BLaER1 treated with 17β-estradiol and CSF1 and Interleukin-3, amounts not matched to agents 10 nM and 100 nM (cell line): ENCODE results near the gene CCNT1.

Experiments
- H3K27ac ChIP-seq, 11 experiments: shearing (Covaris generic); formaldehyde crosslinking; 2 replicates each; pipeline ENCODE4 v1.8.1; 2022
- H3K27me3 ChIP-seq, 11 experiments: shearing (Covaris generic); formaldehyde crosslinking; 2 replicates each; pipeline ENCODE4 v1.8.1; 2022
- H3K36me3 ChIP-seq, 11 experiments: shearing (Covaris generic); formaldehyde crosslinking; 2 replicates each; pipeline ENCODE4 v1.8.1; 2022
- H3K4me1 ChIP-seq, 10 experiments: shearing (Covaris generic); formaldehyde crosslinking; 2 replicates each; pipeline ENCODE4 v1.8.1; 2022
- H3K4me2 ChIP-seq, 11 experiments: shearing (Covaris generic); formaldehyde crosslinking; 2 replicates each; pipeline ENCODE4 v1.8.1; 2022
- H3K4me3 ChIP-seq, 10 experiments: shearing (Covaris generic); formaldehyde crosslinking; 2 replicates each; pipeline ENCODE4 v1.8.1; 2022
- H3K9ac ChIP-seq, 11 experiments: shearing (Covaris generic); formaldehyde crosslinking; 2 replicates each; pipeline ENCODE4 v1.8.1; 2022
- H3K9me3 ChIP-seq, 11 experiments: shearing (Covaris generic); formaldehyde crosslinking; replicated peaks in 1 of 11; 2 replicates each; pipeline ENCODE4 v1.8.1; 2022
- H4K20me1 ChIP-seq, 11 experiments: shearing (Covaris generic); formaldehyde crosslinking; 2 replicates each; pipeline ENCODE4 v1.8.1; 2022
- Cebpa-rat ChIP-seq, 11 experiments: shearing (Covaris generic); IDR thresholded peaks; 2 replicates each; pipeline ENCODE4 v1.8.1; 2022

The CCNT1 gene

GRCh38 chr12:48716493-48717251 is at the start of gene CCNT1:
CCNT1 (minus strand) TSS chr12:48716707; CDS start chr12:48716675, 32 bp downstream.
- Histone ChIP-seq H3K4me3 (peak within 1 kb of the TSS; percentile 73 to 96 (median 88)), H3K9ac (peak within 1 kb of the TSS; percentile 88 to 97 (median 95)), H3K9me3 (peaks cover 22 to 33% (median 27%) of the 10 kb centered on the region in 11 experiments), H3K36me3 (peaks cover 27 to 39% (median 37%) of the 10 kb centered on the region in 11 experiments), H3K4me1 (peaks cover 24 to 34% (median 30%) of the 10 kb centered on the region in 10 experiments), H3K27ac (peak within 1 kb of the TSS; percentile 87 to 97 (median 94)), H3K4me2 (peak within 1 kb of the TSS; percentile 76 to 97 (median 90)), H3K27me3 (no peaks in the 10 kb centered on the region), H4K20me1 (peaks cover 28 to 46% (median 39%) of the 10 kb centered on the region in 11 experiments; a peak in 20 of 22 replicates)
- peak in 1 of 11 experiments; percentile 71; a peak in 2 of 22 replicates for TF ChIP-seq Cebpa-rat (IDR thresholded peaks at IDR 0.05)

- Histone ChIP-seq H3K4me2 (peak overlapping the region; percentile 80 to 93 (median 84)), H4K20me1 (no peaks in the 10 kb centered on the region), H3K4me3 (peak overlapping the region in 5 of 10 experiments; percentile 16 to 54 (median 20); a peak in 5 of 20 replicates), H3K9me3 (no peaks in the 10 kb centered on the region), H3K27me3 (no peaks in the 10 kb centered on the region), H3K9ac (peak overlapping the region in 8 of 11 experiments; percentile 12 to 58 (median 34); a peak in 14 of 22 replicates), H3K4me1 (peaks cover 47 to 60% (median 55%) of the 10 kb centered on the region in 10 experiments), H3K27ac (peak overlapping the region in 10 of 11 experiments; percentile 24 to 74 (median 61); a peak in 17 of 22 replicates), H3K36me3 (peaks cover 9 to 57% (median 36%) of the 10 kb centered on the region in 11 experiments; a peak in 20 of 22 replicates)
- TF ChIP-seq Cebpa-rat (IDR thresholded peaks at IDR 0.05) = no peak
Observed at GRCh38 chr12:48765753-48766162, 49.3 kb upstream of the CCNT1 start.

GRCh38 chr12:48764521-48764920 is 48.0 kb upstream of the CCNT1 start:
- H4K20me1 ChIP-seq = no peaks in the 10 kb centered on the region
- no peak for TF ChIP-seq Cebpa-rat (IDR thresholded peaks at IDR 0.05)
- H3K4me1 ChIP-seq = peaks cover 47 to 60% (median 55%) of the 10 kb centered on the region in 10 experiments
- no peaks in the 10 kb centered on the region for H3K27me3 ChIP-seq
- H3K4me3 ChIP-seq = no peak overlapping the region
- peak overlapping the region; percentile 13 to 93 (median 84); a peak in 19 of 22 replicates for H3K4me2 ChIP-seq
- H3K27ac ChIP-seq = peak overlapping the region in 5 of 11 experiments; percentile 38 to 74 (median 66); a peak in 3 of 22 replicates
- H3K9me3 ChIP-seq = no peaks in the 10 kb centered on the region
- H3K36me3 ChIP-seq = peaks cover 5 to 47% (median 26%) of the 10 kb centered on the region in 11 experiments; a peak in 18 of 22 replicates
- H3K9ac ChIP-seq = no peak overlapping the region

- TF ChIP-seq Cebpa-rat (IDR thresholded peaks at IDR 0.05) = no peak
- Histone ChIP-seq H3K27ac (no peak overlapping the region), H3K9ac (no peak overlapping the region), H3K9me3 (no peaks in the 10 kb centered on the region), H3K27me3 (no peaks in the 10 kb centered on the region), H4K20me1 (no peaks in the 10 kb centered on the region), H3K4me2 (no peak overlapping the region), H3K36me3 (no peaks in the 10 kb centered on the region), H3K4me1 (peaks cover 0 to 17% (median 13%) of the 10 kb centered on the region in 10 experiments; a peak in 16 of 20 replicates), H3K4me3 (no peak overlapping the region)
Observed at GRCh38 chr12:48758737-48759136, 42.2 kb upstream of the CCNT1 start.

GRCh38 chr12:48758186-48758585 is 41.7 kb upstream of the CCNT1 start:
- Histone ChIP-seq H3K4me3 (no peak overlapping the region), H4K20me1 (no peaks in the 10 kb centered on the region), H3K27ac (no peak overlapping the region), H3K27me3 (no peaks in the 10 kb centered on the region), H3K4me1 (peaks cover 0 to 13% (median 10%) of the 10 kb centered on the region in 10 experiments; a peak in 15 of 20 replicates), H3K4me2 (no peak overlapping the region), H3K9ac (no peak overlapping the region), H3K9me3 (no peaks in the 10 kb centered on the region), H3K36me3 (no peaks in the 10 kb centered on the region)
- no peak for TF ChIP-seq Cebpa-rat (IDR thresholded peaks at IDR 0.05)

- no peaks in the 10 kb centered on the region for H4K20me1 ChIP-seq
- H3K9ac ChIP-seq = no peak overlapping the region
- no peak overlapping the region for H3K27ac ChIP-seq
- H3K4me2 ChIP-seq = no peak overlapping the region
- H3K36me3 ChIP-seq = no peaks in the 10 kb centered on the region
- H3K4me3 ChIP-seq = no peak overlapping the region
- no peak for TF ChIP-seq Cebpa-rat (IDR thresholded peaks at IDR 0.05)
- no peaks in the 10 kb centered on the region for H3K27me3 ChIP-seq
- H3K4me1 ChIP-seq = peaks cover 0 to 7% (median 6%) of the 10 kb centered on the region in 10 experiments; a peak in 12 of 20 replicates
- H3K9me3 ChIP-seq = no peaks in the 10 kb centered on the region
Observed at GRCh38 chr12:48750769-48751356, 34.4 kb upstream of the CCNT1 start.

- Histone ChIP-seq H3K4me1 (peaks cover 0 to 7% (median 6%) of the 10 kb centered on the region in 10 experiments; a peak in 12 of 20 replicates), H3K9me3 (no peaks in the 10 kb centered on the region), H3K36me3 (no peaks in the 10 kb centered on the region), H4K20me1 (no peaks in the 10 kb centered on the region), H3K4me2 (no peak overlapping the region), H3K9ac (no peak overlapping the region), H3K27me3 (no peaks in the 10 kb centered on the region), H3K27ac (no peak overlapping the region), H3K4me3 (no peak overlapping the region)
- TF ChIP-seq Cebpa-rat (IDR thresholded peaks at IDR 0.05) = no peak
Observed at GRCh38 chr12:48750215-48750614, 33.7 kb upstream of the CCNT1 start.

- Histone ChIP-seq H3K36me3 (no peaks in the 10 kb centered on the region), H3K9me3 (no peaks in the 10 kb centered on the region), H3K4me2 (peak overlapping the region in 9 of 11 experiments; percentile 24 to 55 (median 42); a peak in 16 of 22 replicates), H3K27ac (no peak overlapping the region), H3K4me3 (no peak overlapping the region), H3K4me1 (peaks cover 6 to 13% (median 9%) of the 10 kb centered on the region in 10 experiments; a peak in 19 of 20 replicates), H3K27me3 (no peaks in the 10 kb centered on the region), H4K20me1 (no peaks in the 10 kb centered on the region), H3K9ac (no peak overlapping the region)
- TF ChIP-seq Cebpa-rat (IDR thresholded peaks at IDR 0.05) = no peak; a peak in 1 of 22 replicates
Observed at GRCh38 chr12:48744251-48745008, 27.9 kb upstream of the CCNT1 start.
